ENCODE data around the gene RNF13. TPM values are rescaled to one million over a fixed set of nuclear protein-coding genes. Genes with fewer than 3 reads are reported as not detected.

Gene RNF13
- total and polyA plus RNA-seq, 2 donors (not counting 1 experiment from before 2014, with no cell fraction given): 38.0 to 86.5 TPM

GRCh38 chr3:149843502-149843901, 30.5 kb downstream of the RNF13 start:
- DNase-seq: no peak
- CTCF ChIA-PET: no interaction called here
- Histone ChIP-seq H2AFZ (ENCODE audit: insufficient read depth, low read depth, low read length, poor library complexity, severe bottlenecking) (no peak overlapping the region), H3K79me2 (ENCODE audit: control insufficient read depth, insufficient read depth, low read length) (peaks cover 72% of the 10 kb centered on the region), H3K4me2 (replicated peaks; ENCODE audit: low read depth, low read length, poor library complexity, severe bottlenecking) (no peak overlapping the region), H3K4me3 (ENCODE audit: control extremely low read depth in 1 of 5, extremely low read depth in 1 of 5, insufficient read depth in 1 of 5, low read depth in 2 of 5, low read length in 4 of 5) (no peak overlapping the region), H3K9me3 (ENCODE audit: control extremely low read depth in 1 of 3, control insufficient read depth in 2 of 3, insufficient read depth in 1 of 3, low read length in 2 of 3) (peaks cover 1 to 5% (median 4%) of the 10 kb centered on the region in 3 donors), H3K4me1 (ENCODE audit: control insufficient read depth in 2 of 2, insufficient read depth in 2 of 2, low read length in 2 of 2) (peaks cover 10 to 14% of the 10 kb centered on the region in 2 donors), H3K9ac (ENCODE audit: low read length) (no peak overlapping the region), H3K27me3 (replicated peaks in 1 of 4; ENCODE audit: control extremely low read depth in 1 of 4, control insufficient read depth in 3 of 4, insufficient read depth in 4 of 4, low read length in 3 of 4) (no peaks in the 10 kb centered on the region), H3K27ac (ENCODE audit: low read length in 2 of 2) (no peak overlapping the region), H4K20me1 (ENCODE audit: control insufficient read depth, insufficient read depth, low read length, poor library complexity, severe bottlenecking) (peaks cover 52% of the 10 kb centered on the region), H3K36me3 (replicated peaks in 1 of 2; ENCODE audit: control extremely low read depth in 1 of 2, control insufficient read depth in 1 of 2, extremely low read depth in 1 of 2, insufficient read depth in 2 of 2, low read length in 1 of 2) (peaks cover 9 to 24% of the 10 kb centered on the region in 2 experiments)
- no peak for TF ChIP-seq EZH2 (IDR thresholded peaks at IDR 0.05; ENCODE audit: borderline replicate concordance, insufficient read depth, low read depth, low read length, poor library complexity, severe bottlenecking)
- peaks cover 7% of the 10 kb centered on the region for H3K9me3 Mint-ChIP-seq (ENCODE audit: insufficient read depth)
- intact Hi-C loops (cut with micrococcal nuclease): no loop called here
- no peak overlapping the region for H3K27ac Mint-ChIP-seq
- H3K27me3 Mint-ChIP-seq: no peaks in the 10 kb centered on the region
- peaks cover 45% of the 10 kb centered on the region for H3K4me1 Mint-ChIP-seq
- 100% methylated on average over 1 of the region's 2 CpGs for WGBS (ENCODE audit: insufficient coverage)
- no peak for ATAC-seq (ENCODE audit: low read depth)
- no peak overlapping the region for H3K4me3 Mint-ChIP-seq
- POLR2A ChIA-PET: no interaction called here

- H3K4me1 ChIP-seq (ENCODE audit: control insufficient read depth in 2 of 2, insufficient read depth in 2 of 2, low read length in 2 of 2): peaks cover 10 to 16% of the 10 kb centered on the region in 2 donors
- ATAC-seq (ENCODE audit: low read depth) (no peak), DNase-seq (no peak)
- H3K4me3 Mint-ChIP-seq: no peak overlapping the region
- intact Hi-C loops (cut with micrococcal nuclease): no loop called here
- peaks cover 77% of the 10 kb centered on the region for H3K79me2 ChIP-seq (ENCODE audit: control insufficient read depth, insufficient read depth, low read length)
- H3K4me3 ChIP-seq (ENCODE audit: control extremely low read depth in 1 of 5, extremely low read depth in 1 of 5, insufficient read depth in 1 of 5, low read depth in 2 of 5, low read length in 4 of 5): no peak overlapping the region
- no peaks in the 10 kb centered on the region for H3K27me3 Mint-ChIP-seq
- no peak overlapping the region for H3K27ac ChIP-seq (ENCODE audit: low read length in 2 of 2)
- H3K27ac Mint-ChIP-seq: no peak overlapping the region
- H2AFZ ChIP-seq (ENCODE audit: insufficient read depth, low read depth, low read length, poor library complexity, severe bottlenecking): no peak overlapping the region
- CTCF ChIA-PET: no interaction called here
- POLR2A ChIA-PET: no interaction called here
- no peak for TF ChIP-seq CTCF (IDR thresholded peaks at IDR 0.05)
- TF ChIP-seq EZH2 (IDR thresholded peaks at IDR 0.05; ENCODE audit: borderline replicate concordance, insufficient read depth, low read depth, low read length, poor library complexity, severe bottlenecking): no peak
- no peak overlapping the region for H3K4me2 ChIP-seq (replicated peaks; ENCODE audit: low read depth, low read length, poor library complexity, severe bottlenecking)
- peaks cover 7% of the 10 kb centered on the region for H3K9me3 Mint-ChIP-seq (ENCODE audit: insufficient read depth)
- peaks cover 9 to 24% of the 10 kb centered on the region in 2 experiments for H3K36me3 ChIP-seq (replicated peaks in 1 of 2; ENCODE audit: control extremely low read depth in 1 of 2, control insufficient read depth in 1 of 2, extremely low read depth in 1 of 2, insufficient read depth in 2 of 2, low read length in 1 of 2)
- 100% methylated on average over 2 of the region's 2 CpGs for WGBS (ENCODE audit: insufficient coverage)
- peaks cover 47% of the 10 kb centered on the region for H3K4me1 Mint-ChIP-seq
- H3K9me3 ChIP-seq (ENCODE audit: control extremely low read depth in 1 of 3, control insufficient read depth in 2 of 3, insufficient read depth in 1 of 3, low read length in 2 of 3): peaks cover 0 to 5% (median 4%) of the 10 kb centered on the region in 3 donors
- H3K9ac ChIP-seq (ENCODE audit: low read length): no peak overlapping the region
- no peaks in the 10 kb centered on the region for H3K27me3 ChIP-seq (replicated peaks in 1 of 4; ENCODE audit: control extremely low read depth in 1 of 4, control insufficient read depth in 3 of 4, insufficient read depth in 4 of 4, low read length in 3 of 4)
- peaks cover 57% of the 10 kb centered on the region for H4K20me1 ChIP-seq (ENCODE audit: control insufficient read depth, insufficient read depth, low read length, poor library complexity, severe bottlenecking)
These were observed 31.1 kb downstream of the RNF13 start for GRCh38 chr3:149844091-149844490.
